Adrenal gland (tissue), 19 donors: ENCODE measurements around the gene KATNAL2. TPM values are rescaled to one million over a fixed set of nuclear protein-coding genes. Genes with fewer than 3 reads are reported as not detected.

Experiments
- DNase-seq, 7 donors: peaks; one replicate each; pipeline ENCODE4 v3.0.0-alpha.2; 2019 to 2020
- H3K27ac ChIP-seq, 5 donors: fragments of 200-600 bp; sonication (generic) in 4 of 5; 1 replicate in 3 of 5; 2 replicates in 2 of 5; pipeline versions ENCODE4 v1.5.1 to v1.8.0; 2016 to 2020; ENCODE audit warnings: mild to moderate bottlenecking in 1 of 5
- H3K27me3 ChIP-seq: fragments of 200-600 bp; 2 replicates; pipeline ENCODE4 v1.8.0; 2021
- H3K36me3 ChIP-seq, 2 donors: fragments of 200-600 bp; replicated peaks in 1 of 2; 1 replicate in 1 of 2; 2 replicates in 1 of 2; pipeline versions ENCODE4 v1.5.1 to v1.8.0; 2018 to 2022
- H3K4me1 ChIP-seq, 2 donors: fragments of 200-600 bp; replicated peaks in 1 of 2; 1 replicate in 1 of 2; 2 replicates in 1 of 2; pipeline versions ENCODE4 v1.5.1 to v1.8.0; 2018 to 2021
- H3K4me3 ChIP-seq, 4 donors: fragments of 200-600 bp; sonication (generic) in 3 of 4; one replicate each; pipeline ENCODE4 v1.5.1; 2016 to 2018
- H3K9me3 ChIP-seq, 3 donors: fragments of 200-600 bp; sonication (generic) in 1 of 3; replicated peaks in 1 of 3; 1 replicate in 2 of 3; 2 replicates in 1 of 3; pipeline versions ENCODE4 v1.5.1 to v1.8.0; 2016 to 2021
- CTCF ChIP-seq, 6 experiments: fragments of 450-650 bp in 4 of 6; fragments of 200-600 bp in 2 of 6; sonication (generic) in 1 of 6; IDR thresholded peaks; 1 replicate in 5 of 6; 2 replicates in 1 of 6; pipeline versions ENCODE4 v1.5.1 to v1.8.0; 2016 to 2021; ENCODE audit warnings: antibody characterized with exemption in 6 of 6, mild to moderate bottlenecking in 2 of 6, moderate library complexity in 1 of 6
- POLR2A ChIP-seq, 2 donors: fragments of 450-650 bp; IDR thresholded peaks; one replicate each; pipeline ENCODE4 v1.6.1; 2017; ENCODE audit warnings: antibody characterized with exemption in 2 of 2, mild to moderate bottlenecking in 2 of 2, moderate library complexity in 1 of 2
- WGBS, 4 donors: extraction: QIAGEN DNeasy Blood & Tissue Kit in 2 of 4; methylation state at CpG; one replicate each; pipeline versions ENCODE4 v1.1.5 to v1.1.7; 2013 to 2017; 5-methylcytosine and 5-hydroxymethylcytosine counted together
- intact Hi-C, 2 donors: fragments of 100-400 bp; cut with DNase I; formaldehyde crosslinking; loops; one replicate each; pipeline versions ENCODE4 v1.14.1 to v1.15.0; 2022 to 2023
- long read RNA-seq, 10 donors: library from polyadenylated mRNA in 3 of 10; unstranded in 2 of 10; stranded (forward) in 1 of 10; transcript quantifications; one replicate each; pipeline ENCODE4 v2.0.0 and lab custom pipeline, GENCODE V29; 2021 to 2026
- polyA plus RNA-seq, 3 donors: library from polyadenylated mRNA; stranded (reverse); fragments of 200-250 nt in 2 of 3; fragments of 350-450 nt in 1 of 3; fragmentation: Illumina TruSeq in 1 of 3; extraction: RNeasy Lipid Tissue Mini Kit (QIAGEN cat#74804) in 1 of 3; gene quantifications; one replicate each; pipeline ENCODE4 v1.2.3, GENCODE V29; 2013 to 2014
- total RNA-seq, 9 donors: library from RNA; depleted of rRNA in 4 of 9; stranded (reverse); fragments of >200 nt in 4 of 9; fragments of 120-200 nt in 1 of 9; fragmentation: NEBNext Ultra II Directional in 1 of 9; extraction: Animal tissue kit (Norgen Biotek cat#: 25700) in 1 of 9; gene quantifications; one replicate each; pipeline versions ENCODE4 v1.1.0 to v1.2.4, GENCODE V29; 2013 to 2023
- donor health status: healthy with polysubstance abuse.
- donor health status: Bipolar disorder and iron deficiency.
- donor health status: DM: yes; HTN: yes; CAD: no.
- donor health status: DM: no; HTN: no; CAD: no.
- donor health status: DM: no; HTN: no; CAD: no.
- donor health status: DM: yes; HTN: yes; CAD: no.

The KATNAL2 gene
- 1 to 10 TPM in 8 of 9 donors, under 1 TPM in 1; 0.48 to 6.4 (median 3.9) TPM for total RNA-seq
- 10 to 100 TPM in 1 of 3 donors, 1 to 10 TPM in 2; 2.9 to 11.6 (median 6.1) TPM for polyA plus RNA-seq
- long read RNA-seq, donor 1 = 0 reads
- long read RNA-seq, donor 2 = 0 reads
- long read RNA-seq, donor 3 = 0 reads
- long read RNA-seq, donor 4 = 0 reads
- long read RNA-seq, donor 5, partial matches to known transcripts = 0 of 2 reads
- long read RNA-seq, donor 5, other reads (novel, unspliced or antisense) = 2 of 2 reads
- long read RNA-seq, donor 6, partial matches to known transcripts = 1 of 2 reads
- long read RNA-seq, donor 6, other reads (novel, unspliced or antisense) = 1 of 2 reads
- long read RNA-seq, donor 7 = 0 reads
- long read RNA-seq, donor 8 = 0 reads
- long read RNA-seq, donor 9 = 0 reads
- long read RNA-seq, donor 10, partial matches to known transcripts = 0 of 6 reads
- long read RNA-seq, donor 10, other reads (novel, unspliced or antisense) = 6 of 6 reads

DNA sequence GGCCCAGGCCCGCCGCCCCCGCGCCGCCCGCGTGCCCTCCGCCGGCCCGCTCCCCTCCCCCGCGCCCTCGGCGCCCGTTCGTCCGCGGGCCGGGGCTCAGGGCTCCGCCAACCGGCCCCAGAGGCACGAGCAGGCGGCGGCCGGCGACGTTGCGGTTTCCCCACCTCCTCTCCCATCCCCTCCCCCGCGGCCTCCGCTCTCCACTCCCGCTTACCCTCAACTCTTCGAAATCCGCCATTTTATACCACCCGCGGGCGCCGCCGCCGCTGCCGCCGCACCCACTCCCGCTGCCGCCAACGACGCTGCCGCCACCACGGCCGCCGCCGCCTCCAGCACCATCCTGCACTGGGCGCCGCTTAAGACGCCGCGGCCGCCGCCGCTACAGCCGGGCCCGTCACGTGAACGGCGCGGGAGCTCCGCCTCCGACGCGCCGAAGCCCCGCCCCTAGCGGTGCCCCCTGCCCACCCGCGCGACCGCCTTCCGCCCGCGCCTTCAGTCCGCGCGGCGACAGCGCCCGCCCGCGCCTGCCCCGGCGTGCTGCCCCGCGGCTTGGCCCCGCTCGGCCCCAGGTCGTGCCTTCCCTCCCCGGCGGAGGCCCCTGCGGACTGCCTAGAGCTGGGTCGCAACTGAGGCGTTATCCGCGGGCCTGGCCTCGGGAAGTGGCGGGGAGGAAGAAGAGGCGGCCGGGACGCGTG is at the start of gene KATNAL2, which contains the start of gene PIAS2:
Gene KATNAL2 (plus strand): TSS at position 495 of the 695 bp plus-strand sequence. CDS start 29,271 bp downstream, outside the sequence.
Gene PIAS2 (minus strand): TSS at position 400 of the 695 bp plus-strand sequence. CDS start 162 bp downstream, at position 238.
- H3K4me3 ChIP-seq = peak within 1 kb of the TSS; percentile 57 to 98 (median 79)
- intact Hi-C loops = no loop called here

DNA sequence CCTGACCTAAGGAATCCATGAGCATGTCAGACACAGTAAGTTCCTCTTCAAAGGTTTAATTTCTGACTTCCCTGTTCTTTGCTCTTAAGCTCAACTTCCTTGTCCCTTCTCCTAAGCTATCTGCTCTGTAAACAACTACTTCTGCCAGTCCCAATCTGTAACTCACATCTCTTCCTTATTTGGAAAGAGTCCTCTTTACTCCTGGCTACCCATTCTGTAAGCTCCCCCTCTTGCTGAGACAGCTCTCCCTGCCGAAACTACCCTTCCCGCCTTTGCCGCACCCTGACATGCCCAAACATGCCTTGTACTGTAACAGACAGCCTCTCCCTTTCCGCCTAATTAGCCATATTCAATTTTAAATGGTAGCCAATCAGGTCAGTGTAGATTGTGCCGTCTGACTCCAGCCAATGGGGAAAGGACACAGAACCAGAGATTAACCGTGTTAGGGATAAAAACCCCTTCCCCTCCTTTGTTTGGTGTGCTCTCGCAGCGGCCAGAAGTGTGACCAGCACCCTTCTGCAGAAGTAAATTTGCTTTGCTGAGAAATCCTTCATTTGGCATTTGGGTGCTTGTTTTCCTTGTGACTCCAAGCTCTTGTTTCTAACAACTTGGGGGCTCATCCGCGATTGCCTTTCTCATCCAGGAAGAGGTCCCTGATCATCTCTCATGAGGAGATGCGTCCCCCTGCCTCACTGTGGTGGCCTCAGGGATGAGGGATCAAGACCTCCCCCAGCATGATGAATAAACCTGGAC is 49.1 kb upstream of the KATNAL2 start:
- WGBS, 4 donors = 93 to 95% (median 95%) methylated on average over 11 of the region's 11 CpGs
- DNase-seq = no peak
- no peaks in the 10 kb centered on the region for H3K27me3 ChIP-seq
- TF ChIP-seq POLR2A (IDR thresholded peaks at IDR 0.05) (no peak), CTCF (IDR thresholded peaks at IDR 0.05) (no peak)
- no peak overlapping the region for H3K27ac ChIP-seq
- H3K4me1 ChIP-seq = no peaks in the 10 kb centered on the region
- intact Hi-C loops = no loop called here
- no peaks in the 10 kb centered on the region for H3K36me3 ChIP-seq
- H3K4me3 ChIP-seq = no peak overlapping the region
- H3K9me3 ChIP-seq = peaks cover 0 to 5% (median 0%) of the 10 kb centered on the region in 3 donors

More for the DNA sequence above, at the start of gene KATNAL2, which contains the start of gene PIAS2:
- Histone ChIP-seq H3K9me3 (no peaks in the 10 kb centered on the region), H3K27me3 (no peaks in the 10 kb centered on the region), H3K36me3 (no peaks in the 10 kb centered on the region), H3K4me1 (peaks cover 7 to 35% of the 10 kb centered on the region in 2 donors), H3K27ac (peak within 1 kb of the TSS; percentile 65 to 97 (median 89))
- peak; percentile 73 to 86 (median 79) for DNase-seq
- 0 to 1% (median 1%) methylated on average over 41 to 107 of the region's 107 CpGs; no CpG with 5 or more reads in 1 of the 4 donors for WGBS, 4 donors
- TF ChIP-seq POLR2A (IDR thresholded peaks at IDR 0.05) (peak; percentile 71 to 89), CTCF (IDR thresholded peaks at IDR 0.05) (peak in 1 of 6 experiments; percentile 20)

- H3K36me3 ChIP-seq = no peaks in the 10 kb centered on the region
- H3K9me3 ChIP-seq = no peaks in the 10 kb centered on the region
- H3K27ac ChIP-seq = no peak overlapping the region
- no peaks in the 10 kb centered on the region for H3K4me1 ChIP-seq
- intact Hi-C loops = no loop called here
- H3K4me3 ChIP-seq = no peak overlapping the region
- WGBS, 4 donors = 91 to 95% (median 94%) methylated on average over 15 of the region's 15 CpGs
- DNase-seq = no peak
- H3K27me3 ChIP-seq = no peaks in the 10 kb centered on the region
- TF ChIP-seq CTCF (IDR thresholded peaks at IDR 0.05) (no peak), POLR2A (IDR thresholded peaks at IDR 0.05) (no peak)
Measured at GRCh38 chr18:46877329-46877987, 39.9 kb upstream of the KATNAL2 start.
